ENCODE data around the gene ELFN1. TPM values are rescaled to one million over a fixed set of nuclear protein-coding genes. Genes with fewer than 3 reads are reported as not detected.

ELFN1 gene
- polyA plus RNA-seq, 1 donor (not counting 4 experiments of a cell fraction or from before 2014, with no cell fraction given), result 0.03 TPM

GRCh38 chr7:1767524-1767923 lies 97.4 kb downstream of the ELFN1 start:
- peak in 2 of 3 experiments; percentile 16 to 22 for TF ChIP-seq CTCF (optimal IDR thresholded peaks at IDR 0.05 in 1 of 3, IDR thresholded peaks at IDR 0.05 in 1 of 3, conservative IDR thresholded peaks at IDR 0.05 in 1 of 3; ENCODE audit: extremely low read depth in 1 of 3, insufficient read depth in 2 of 3, low read length in 3 of 3)
- TF ChIP-seq EZH2 (IDR thresholded peaks at IDR 0.05; ENCODE audit: low read length), result no peak
- H3K9me3 ChIP-seq (ENCODE audit: control insufficient read depth, low read depth, low read length), result no peaks in the 10 kb centered on the region
- DNase-seq (ENCODE audit: low read depth, low spot score) (no peak), FAIRE-seq (no peak)
- no peak overlapping the region for H3K27ac ChIP-seq (ENCODE audit: control insufficient read depth, insufficient read depth, low read length)
- no peaks in the 10 kb centered on the region for H3K79me2 ChIP-seq (ENCODE audit: control insufficient read depth, insufficient read depth, low read length)
- no peaks in the 10 kb centered on the region for H3K9me1 ChIP-seq (ENCODE audit: control insufficient read depth, extremely low read depth, insufficient read depth, low read length)
- H3K36me3 ChIP-seq (ENCODE audit: control insufficient read depth in 2 of 2, extremely low read depth in 1 of 2, insufficient read depth in 2 of 2, low read length in 2 of 2), result no peaks in the 10 kb centered on the region
- H3K4me3 ChIP-seq (ENCODE audit: control insufficient read depth in 2 of 3, extremely low read depth in 1 of 3, insufficient read depth in 2 of 3, low read depth in 1 of 3, low read length in 3 of 3), result no peak overlapping the region
- dilution Hi-C loops (cut with MboI; ENCODE audit: extremely low pct_ligation_motif_present, low sequenced_read_pairs), result no loop called here
- H3K4me2 ChIP-seq (ENCODE audit: control insufficient read depth, extremely low read depth, insufficient read depth, low read depth, low read length), result no peak overlapping the region
- H3K4me1 ChIP-seq (ENCODE audit: control insufficient read depth, extremely low read depth, insufficient read depth, low read length), result no peaks in the 10 kb centered on the region
- H4K20me1 ChIP-seq (ENCODE audit: control insufficient read depth, extremely low read depth, insufficient read depth, low read length), result no peaks in the 10 kb centered on the region
- H3K9ac ChIP-seq (ENCODE audit: control insufficient read depth, extremely low read depth, insufficient read depth, low read length), result no peak overlapping the region
- H2AFZ ChIP-seq (ENCODE audit: control insufficient read depth, low read length), result no peak overlapping the region
- H3K27me3 ChIP-seq (ENCODE audit: control insufficient read depth, extremely low read depth, insufficient read depth, low read length), result no peaks in the 10 kb centered on the region

GRCh38 chr7:1768832-1769231 lies 98.8 kb downstream of the ELFN1 start:
- FAIRE-seq, result no peak

More at GRCh38 chr7:1768832-1769231, 98.8 kb downstream of the ELFN1 start:
- no peak overlapping the region for H3K4me2 ChIP-seq (ENCODE audit: control insufficient read depth, extremely low read depth, insufficient read depth, low read depth, low read length)
- no peak overlapping the region for H3K27ac ChIP-seq (ENCODE audit: control insufficient read depth, insufficient read depth, low read length)
- no peaks in the 10 kb centered on the region for H3K4me1 ChIP-seq (ENCODE audit: control insufficient read depth, extremely low read depth, insufficient read depth, low read length)
- no peak overlapping the region for H2AFZ ChIP-seq (ENCODE audit: control insufficient read depth, low read length)
- no peaks in the 10 kb centered on the region for H3K79me2 ChIP-seq (ENCODE audit: control insufficient read depth, insufficient read depth, low read length)
- H3K9me3 ChIP-seq (ENCODE audit: control insufficient read depth, low read depth, low read length), result no peaks in the 10 kb centered on the region
- H3K9me1 ChIP-seq (ENCODE audit: control insufficient read depth, extremely low read depth, insufficient read depth, low read length), result no peaks in the 10 kb centered on the region
- no peaks in the 10 kb centered on the region for H3K36me3 ChIP-seq (ENCODE audit: control insufficient read depth in 2 of 2, extremely low read depth in 1 of 2, insufficient read depth in 2 of 2, low read length in 2 of 2)
- dilution Hi-C loops (cut with MboI; ENCODE audit: extremely low pct_ligation_motif_present, low sequenced_read_pairs), result no loop called here
- no peaks in the 10 kb centered on the region for H3K27me3 ChIP-seq (ENCODE audit: control insufficient read depth, extremely low read depth, insufficient read depth, low read length)
- TF ChIP-seq CTCF (optimal IDR thresholded peaks at IDR 0.05 in 1 of 3, IDR thresholded peaks at IDR 0.05 in 1 of 3, conservative IDR thresholded peaks at IDR 0.05 in 1 of 3; ENCODE audit: extremely low read depth in 1 of 3, insufficient read depth in 2 of 3, low read length in 3 of 3), result no peak
- no peak for TF ChIP-seq EZH2 (IDR thresholded peaks at IDR 0.05; ENCODE audit: low read length)
- no peak for DNase-seq (ENCODE audit: low read depth, low spot score)
- no peak overlapping the region for H3K4me3 ChIP-seq (ENCODE audit: control insufficient read depth in 2 of 3, extremely low read depth in 1 of 3, insufficient read depth in 2 of 3, low read depth in 1 of 3, low read length in 3 of 3)
- H3K9ac ChIP-seq (ENCODE audit: control insufficient read depth, extremely low read depth, insufficient read depth, low read length), result no peak overlapping the region
- H4K20me1 ChIP-seq (ENCODE audit: control insufficient read depth, extremely low read depth, insufficient read depth, low read length), result no peaks in the 10 kb centered on the region

Measured in keratinocyte (primary cell).